ENCODE data around the gene FAM184A. TPM values are rescaled to one million over a fixed set of nuclear protein-coding genes. Genes with fewer than 3 reads are reported as not detected.

FAM184A gene
- total and polyA plus RNA-seq, 2 donors (not counting 3 experiments of a cell fraction or from before 2014, with no cell fraction given), result 0.04 to 0.84 TPM

DNA sequence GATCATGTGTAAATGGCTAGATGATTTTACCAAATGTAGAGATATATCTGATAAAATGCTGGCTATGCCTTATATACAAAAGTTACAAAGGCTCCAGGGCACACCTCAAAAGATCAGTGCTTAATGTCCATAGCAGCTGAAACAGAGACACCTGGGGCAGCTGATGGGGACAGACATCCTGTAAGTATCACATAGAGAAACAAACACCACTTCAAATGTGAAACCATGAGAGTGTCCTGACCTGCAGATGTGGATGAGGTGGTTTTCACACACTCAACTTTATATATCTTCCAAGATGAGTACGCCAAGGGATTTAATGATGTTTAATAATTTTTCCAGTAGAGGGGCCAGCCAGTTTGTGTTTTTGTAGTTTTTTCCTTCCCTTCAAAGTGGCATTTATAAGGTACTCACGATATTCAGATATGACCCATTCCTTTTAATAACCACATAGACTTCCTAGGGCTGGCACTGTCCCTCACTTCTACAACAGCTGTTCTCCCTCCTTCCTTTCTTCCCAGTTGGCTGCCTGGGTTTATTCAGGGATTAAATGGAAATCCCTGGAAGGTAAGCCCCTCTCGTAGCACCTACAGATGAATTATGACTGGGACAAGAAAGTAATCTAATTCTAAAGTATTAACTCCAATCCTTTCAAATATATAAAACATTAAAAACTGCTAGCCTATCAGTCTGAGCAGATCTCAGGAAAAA is 93.2 kb downstream of the FAM184A start:
- Histone ChIP-seq H3K27ac (ENCODE audit: insufficient read depth, low read depth, low read length) (no peak overlapping the region), H2AFZ (ENCODE audit: low read depth, low read length) (no peak overlapping the region), H3K9ac (replicated peaks; ENCODE audit: extremely low read depth, insufficient read depth, low read length) (no peak overlapping the region), H3K4me1 (ENCODE audit: control insufficient read depth, extremely low read depth, insufficient read depth, low read length) (no peaks in the 10 kb centered on the region), H3K27me3 (ENCODE audit: control insufficient read depth in 2 of 2, insufficient read depth in 2 of 2, low read length in 2 of 2) (no peaks in the 10 kb centered on the region), H3K9me3 (replicated peaks; ENCODE audit: control insufficient read depth, insufficient read depth, low read length) (no peaks in the 10 kb centered on the region), H3K4me2 (ENCODE audit: insufficient read depth, low read length) (no peak overlapping the region), H4K20me1 (replicated peaks; ENCODE audit: control insufficient read depth, extremely low read depth, insufficient read depth, low read length) (no peaks in the 10 kb centered on the region), H3K4me3 (replicated peaks in 1 of 3; ENCODE audit: insufficient read depth in 1 of 3, low read depth in 1 of 3, low read length in 3 of 3) (no peak overlapping the region), H3K79me2 (ENCODE audit: control insufficient read depth, insufficient read depth, low read length) (no peaks in the 10 kb centered on the region), H3K36me3 (ENCODE audit: control insufficient read depth in 2 of 2, extremely low read depth in 1 of 2, insufficient read depth in 2 of 2, low read length in 2 of 2) (no peaks in the 10 kb centered on the region), H3K9me1 (replicated peaks; ENCODE audit: control insufficient read depth, extremely low read depth, insufficient read depth, low read length) (no peaks in the 10 kb centered on the region)
- no peak for FAIRE-seq
- ChIA-PET CTCF (no interaction called here), POLR2A (no interaction called here)
- intact Hi-C loops (cut with micrococcal nuclease) (no loop called here), dilution Hi-C loops (cut with MboI; ENCODE audit: extremely low pct_ligation_motif_present, low sequenced_read_pairs) (no loop called here)
- BruUV-seq (replicated peaks), result no TSS peak
- TF ChIP-seq POLR2A (IDR thresholded peaks at IDR 0.05; ENCODE audit: low read depth, low read length), result no peak
- no peak for TF ChIP-seq EZH2 (IDR thresholded peaks at IDR 0.05; ENCODE audit: borderline replicate concordance, low read depth, low read length, severe bottlenecking)
- no peak for TF ChIP-seq POLR2AphosphoS5 (IDR thresholded peaks at IDR 0.05; ENCODE audit: insufficient read depth, low read depth, low read length)
- no peak for TF ChIP-seq FOS (IDR thresholded peaks at IDR 0.05; ENCODE audit: borderline replicate concordance, insufficient read depth, low read length)
- TF ChIP-seq GATA2 (IDR thresholded peaks at IDR 0.05; ENCODE audit: insufficient read depth, insufficient read length, low read depth, low read length), result no peak
- TF ChIP-seq JUN (IDR thresholded peaks at IDR 0.05; ENCODE audit: borderline replicate concordance, insufficient read depth, insufficient read length, low read depth), result no peak
- no peak for TF ChIP-seq MYC (IDR thresholded peaks at IDR 0.05; ENCODE audit: low read depth, low read length)
- TF ChIP-seq, protein P1, sequence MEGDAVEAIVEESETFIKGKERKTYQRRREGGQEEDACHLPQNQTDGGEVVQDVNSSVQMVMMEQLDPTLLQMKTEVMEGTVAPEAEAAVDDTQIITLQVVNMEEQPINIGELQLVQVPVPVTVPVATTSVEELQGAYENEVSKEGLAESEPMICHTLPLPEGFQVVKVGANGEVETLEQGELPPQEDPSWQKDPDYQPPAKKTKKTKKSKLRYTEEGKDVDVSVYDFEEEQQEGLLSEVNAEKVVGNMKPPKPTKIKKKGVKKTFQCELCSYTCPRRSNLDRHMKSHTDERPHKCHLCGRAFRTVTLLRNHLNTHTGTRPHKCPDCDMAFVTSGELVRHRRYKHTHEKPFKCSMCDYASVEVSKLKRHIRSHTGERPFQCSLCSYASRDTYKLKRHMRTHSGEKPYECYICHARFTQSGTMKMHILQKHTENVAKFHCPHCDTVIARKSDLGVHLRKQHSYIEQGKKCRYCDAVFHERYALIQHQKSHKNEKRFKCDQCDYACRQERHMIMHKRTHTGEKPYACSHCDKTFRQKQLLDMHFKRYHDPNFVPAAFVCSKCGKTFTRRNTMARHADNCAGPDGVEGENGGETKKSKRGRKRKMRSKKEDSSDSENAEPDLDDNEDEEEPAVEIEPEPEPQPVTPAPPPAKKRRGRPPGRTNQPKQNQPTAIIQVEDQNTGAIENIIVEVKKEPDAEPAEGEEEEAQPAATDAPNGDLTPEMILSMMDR (IDR thresholded peaks at IDR 0.05; ENCODE audit: extremely low read depth in 1 of 2, insufficient read depth in 1 of 2, low read depth in 1 of 2, low read length in 2 of 2), result no peak
- no peak for TF ChIP-seq MAX (IDR thresholded peaks at IDR 0.05; ENCODE audit: insufficient read depth, insufficient read length)
- DNase-seq (ENCODE audit: low read depth, low spot score), result no peak

All from endothelial cell of umbilical vein (primary cell).